ENCODE measurements around the gene NTM. TPM values are rescaled to one million over a fixed set of nuclear protein-coding genes. Genes with fewer than 3 reads are reported as not detected.

Gene NTM
- total RNA-seq, 1 donor from 2014 or later: 82.7 TPM

GRCh38 chr11:132242632-132243031 is 872.2 kb downstream of the NTM start:
- Mint-ChIP-seq H3K4me3 (ENCODE audit: unreplicated experiment) (no peak overlapping the region), H3K36me3 (ENCODE audit: unreplicated experiment) (no peaks in the 10 kb centered on the region), H3K27ac (ENCODE audit: unreplicated experiment) (no peak overlapping the region), H3K4me1 (ENCODE audit: unreplicated experiment) (no peaks in the 10 kb centered on the region), H3K9me3 (ENCODE audit: unreplicated experiment) (no peaks in the 10 kb centered on the region), H3K27me3 (ENCODE audit: unreplicated experiment) (no peaks in the 10 kb centered on the region)
- DNase-seq (ENCODE audit: extremely low spot score, unreplicated experiment): no peak
- TF ChIP-seq CTCF (IDR thresholded peaks at IDR 0.05): no peak

GRCh38 chr11:132244846-132245245 is 874.4 kb downstream of the NTM start:
- DNase-seq (ENCODE audit: extremely low spot score, unreplicated experiment): no peak
- Mint-ChIP-seq H3K4me3 (ENCODE audit: unreplicated experiment) (no peak overlapping the region), H3K27me3 (ENCODE audit: unreplicated experiment) (no peaks in the 10 kb centered on the region), H3K9me3 (ENCODE audit: unreplicated experiment) (peaks cover 3% of the 10 kb centered on the region), H3K4me1 (ENCODE audit: unreplicated experiment) (no peaks in the 10 kb centered on the region), H3K36me3 (ENCODE audit: unreplicated experiment) (peaks cover 2% of the 10 kb centered on the region), H3K27ac (ENCODE audit: unreplicated experiment) (no peak overlapping the region)
- TF ChIP-seq CTCF (IDR thresholded peaks at IDR 0.05): no peak

GRCh38 chr11:132245403-132246385 is 875.3 kb downstream of the NTM start:
- H3K4me3 Mint-ChIP-seq (ENCODE audit: unreplicated experiment): no peak overlapping the region
- no peak for TF ChIP-seq CTCF (IDR thresholded peaks at IDR 0.05)
- DNase-seq (ENCODE audit: extremely low spot score, unreplicated experiment): no peak
- peaks cover 9% of the 10 kb centered on the region for H3K36me3 Mint-ChIP-seq (ENCODE audit: unreplicated experiment)
- H3K27me3 Mint-ChIP-seq (ENCODE audit: unreplicated experiment): no peaks in the 10 kb centered on the region
- H3K27ac Mint-ChIP-seq (ENCODE audit: unreplicated experiment): no peak overlapping the region
- no peaks in the 10 kb centered on the region for H3K4me1 Mint-ChIP-seq (ENCODE audit: unreplicated experiment)
- H3K9me3 Mint-ChIP-seq (ENCODE audit: unreplicated experiment): peaks cover 12% of the 10 kb centered on the region

GRCh38 chr11:132248580-132248979 is 878.2 kb downstream of the NTM start:
- no peak for DNase-seq (ENCODE audit: extremely low spot score, unreplicated experiment)
- Mint-ChIP-seq H3K27me3 (ENCODE audit: unreplicated experiment) (no peaks in the 10 kb centered on the region), H3K9me3 (ENCODE audit: unreplicated experiment) (peaks cover 14% of the 10 kb centered on the region), H3K36me3 (ENCODE audit: unreplicated experiment) (peaks cover 11% of the 10 kb centered on the region), H3K27ac (ENCODE audit: unreplicated experiment) (no peak overlapping the region), H3K4me1 (ENCODE audit: unreplicated experiment) (no peaks in the 10 kb centered on the region), H3K4me3 (ENCODE audit: unreplicated experiment) (no peak overlapping the region)
- no peak for TF ChIP-seq CTCF (IDR thresholded peaks at IDR 0.05)

GRCh38 chr11:132249256-132249655 is 878.8 kb downstream of the NTM start:
- Mint-ChIP-seq H3K27me3 (ENCODE audit: unreplicated experiment) (no peaks in the 10 kb centered on the region), H3K4me3 (ENCODE audit: unreplicated experiment) (no peak overlapping the region), H3K36me3 (ENCODE audit: unreplicated experiment) (peaks cover 11% of the 10 kb centered on the region), H3K4me1 (ENCODE audit: unreplicated experiment) (no peaks in the 10 kb centered on the region), H3K27ac (ENCODE audit: unreplicated experiment) (no peak overlapping the region), H3K9me3 (ENCODE audit: unreplicated experiment) (peaks cover 14% of the 10 kb centered on the region)
- TF ChIP-seq CTCF (IDR thresholded peaks at IDR 0.05): no peak
- no peak for DNase-seq (ENCODE audit: extremely low spot score, unreplicated experiment)

Data from osteocyte (in vitro differentiated cells).